Loucy (cell line): ENCODE data around the gene SLC17A9.

Experiments
- H2AFZ ChIP-seq: fragments of 200-600 bp; sonication (generic); 2 replicates; pipeline ENCODE4 v1.6.0; 2016; ENCODE audit warnings: antibody characterized with exemption, mild to moderate bottlenecking, low read length, moderate library complexity
- H3F3A ChIP-seq: fragments of 200-600 bp; 2 replicates; pipeline ENCODE4 v1.6.0; 2016; ENCODE audit warnings: antibody characterized with exemption, low read depth, mild to moderate bottlenecking
- H3K27me3 ChIP-seq: fragments of 200-600 bp; sonication (generic); 2 replicates; pipeline ENCODE4 v1.6.1; 2014; ENCODE audit warnings: low read length, mild to moderate bottlenecking; ENCODE audit not compliant: insufficient read depth, poor library complexity, severe bottlenecking
- H3K36me3 ChIP-seq: fragments of 200-600 bp; sonication (generic); 2 replicates; pipeline ENCODE4 v1.6.1; 2016; ENCODE audit warnings: low read length; ENCODE audit not compliant: insufficient read depth
- H3K4me1 ChIP-seq: fragments of 200-600 bp; sonication (generic); 2 replicates; pipeline ENCODE4 v1.5.1; 2014; ENCODE audit warnings: low read length, mild to moderate bottlenecking; ENCODE audit not compliant: insufficient read depth, poor library complexity, severe bottlenecking
- H3K4me2 ChIP-seq: fragments of 200-600 bp; sonication (generic); 2 replicates; pipeline ENCODE4 v1.6.0; 2014; ENCODE audit warnings: antibody characterized with exemption, low read length, low read depth, mild to moderate bottlenecking; ENCODE audit not compliant: poor library complexity, severe bottlenecking
- H3K4me3 ChIP-seq: fragments of 200-600 bp; sonication (generic); 2 replicates; pipeline ENCODE4 v1.5.1; 2014; ENCODE audit warnings: low read length, mild to moderate bottlenecking, mixed read lengths; ENCODE audit not compliant: poor library complexity, severe bottlenecking
- H3K79me2 ChIP-seq: fragments of 200-600 bp; sonication (generic); 2 replicates; pipeline ENCODE4 v1.6.1; 2014; ENCODE audit warnings: low read length; ENCODE audit not compliant: insufficient read depth
- H3K9ac ChIP-seq: fragments of 200-600 bp; sonication (generic); 2 replicates; pipeline ENCODE4 v1.6.0; 2014; ENCODE audit warnings: mild to moderate bottlenecking, low read depth, low read length, moderate library complexity; ENCODE audit not compliant: poor library complexity, severe bottlenecking
- H3K9me2 ChIP-seq: fragments of 200-600 bp; sonication (generic); replicated peaks from 2 replicates; pipeline ENCODE4 v1.6.1; 2016; ENCODE audit warnings: low read depth, low read length, mixed read lengths
- H3K9me3 ChIP-seq: fragments of 200-600 bp; sonication (generic); 2 replicates; pipeline ENCODE4 v1.6.1; 2014; ENCODE audit warnings: mild to moderate bottlenecking, antibody characterized with exemption, low read length, low read depth; ENCODE audit not compliant: insufficient read depth
- H4K20me1 ChIP-seq: fragments of 200-600 bp; sonication (generic); 2 replicates; pipeline ENCODE4 v1.6.0; 2014; ENCODE audit warnings: antibody characterized with exemption, low read length, mild to moderate bottlenecking; ENCODE audit not compliant: insufficient read depth, poor library complexity, severe bottlenecking
- CTCF ChIP-seq: fragments of 200-600 bp; sonication (generic); conservative IDR thresholded peaks from 2 replicates; pipeline ENCODE4 v1.5.1; 2014; ENCODE audit warnings: mild to moderate bottlenecking, antibody characterized with exemption, low read length
- EZH2phosphoT487 ChIP-seq: fragments of 200-600 bp; IDR thresholded peaks from 2 replicates; pipeline ENCODE4 v1.6.1; 2018; ENCODE audit warnings: antibody characterized with exemption, mild to moderate bottlenecking, moderate library complexity, borderline replicate concordance

Gene SLC17A9

GRCh38 chr20:62997417-62998035, 45.0 kb downstream of the SLC17A9 start:
- Histone ChIP-seq H3K36me3 (no peaks in the 10 kb centered on the region), H3K4me2 (no peak overlapping the region), H3K9me2 (no peaks in the 10 kb centered on the region), H3F3A (peaks cover 10% of the 10 kb centered on the region; the same call in 1 of the 2 replicates), H3K9me3 (no peaks in the 10 kb centered on the region), H3K27me3 (no peaks in the 10 kb centered on the region), H3K4me1 (peaks cover 40% of the 10 kb centered on the region), H3K79me2 (peaks cover 13% of the 10 kb centered on the region; the same call in 1 of the 2 replicates), H3K4me3 (no peak overlapping the region), H2AFZ (no peak overlapping the region), H3K9ac (no peak overlapping the region), H4K20me1 (no peaks in the 10 kb centered on the region)
- no peak for TF ChIP-seq CTCF
- no peak for TF ChIP-seq EZH2phosphoT487

GRCh38 chr20:62998449-62998848, 45.9 kb downstream of the SLC17A9 start:
- H3K79me2 ChIP-seq: peaks cover 23% of the 10 kb centered on the region; the same call in 1 of the 2 replicates
- peaks cover 10% of the 10 kb centered on the region; the same call in 1 of the 2 replicates for H3F3A ChIP-seq
- peak overlapping the region; percentile 62 for H3K4me3 ChIP-seq
- H4K20me1 ChIP-seq: no peaks in the 10 kb centered on the region
- H3K27me3 ChIP-seq: no peaks in the 10 kb centered on the region
- no peak overlapping the region for H2AFZ ChIP-seq
- peak overlapping the region; percentile 57 for H3K9ac ChIP-seq
- H3K36me3 ChIP-seq: no peaks in the 10 kb centered on the region
- peaks cover 40% of the 10 kb centered on the region for H3K4me1 ChIP-seq
- H3K9me2 ChIP-seq: no peaks in the 10 kb centered on the region
- H3K4me2 ChIP-seq: peak overlapping the region; percentile 69
- no peaks in the 10 kb centered on the region for H3K9me3 ChIP-seq
- TF ChIP-seq EZH2phosphoT487 (no peak), CTCF (no peak)

- TF ChIP-seq EZH2phosphoT487 (no peak), CTCF (no peak)
- peaks cover 2% of the 10 kb centered on the region for H3K27me3 ChIP-seq
- H3F3A ChIP-seq: peaks cover 10% of the 10 kb centered on the region; the same call in 1 of the 2 replicates
- peaks cover 50% of the 10 kb centered on the region for H3K4me1 ChIP-seq
- peak overlapping the region; percentile 69 for H3K4me2 ChIP-seq
- H3K9me2 ChIP-seq: no peaks in the 10 kb centered on the region
- peak overlapping the region; percentile 62 for H3K4me3 ChIP-seq
- peak overlapping the region; percentile 38 for H2AFZ ChIP-seq
- no peaks in the 10 kb centered on the region for H3K9me3 ChIP-seq
- H3K36me3 ChIP-seq: no peaks in the 10 kb centered on the region
- peaks cover 6% of the 10 kb centered on the region for H4K20me1 ChIP-seq
- peaks cover 33% of the 10 kb centered on the region for H3K79me2 ChIP-seq
- H3K9ac ChIP-seq: peak overlapping the region; percentile 57
Observed at GRCh38 chr20:62999580-62999979, 47.1 kb downstream of the SLC17A9 start.
